ENCODE measurements around the gene ATP11C.

- no peak for TF ChIP-seq EZH2 (IDR thresholded peaks at IDR 0.05)
- TF ChIP-seq POLR2AphosphoS5 (IDR thresholded peaks at IDR 0.05; ENCODE audit: borderline replicate concordance, low read depth, low read length) = no peak
These were observed 208.2 kb downstream of the ATP11C start for GRCh38 chrX:139724626-139725025.

Data from SK-N-MC (cell line).